WTC11 (cell line): ENCODE data around the gene STK11.

Experiments used
- CREB1 ChIP-seq: sonication (generic); formaldehyde crosslinking; IDR thresholded peaks from 2 replicates; pipeline ENCODE4 v1.8.0; 2023; ENCODE audit warnings: mild to moderate bottlenecking, missing genetic modification reagents
- CTCF ChIP-seq: fragments of 200-600 bp; IDR thresholded peaks from 2 replicates; pipeline ENCODE4 v1.8.0; 2022; ENCODE audit warnings: antibody characterized with exemption
- E2F4 ChIP-seq: sonication (generic); formaldehyde crosslinking; IDR thresholded peaks from 2 replicates; pipeline ENCODE4 v1.8.1; 2022; ENCODE audit warnings: low read depth, mild to moderate bottlenecking, moderate library complexity, missing genetic modification reagents, borderline replicate concordance
- ESRRA ChIP-seq: sonication (generic); formaldehyde crosslinking; IDR thresholded peaks from 2 replicates; pipeline ENCODE4 v1.8.1; 2022; ENCODE audit warnings: mild to moderate bottlenecking, missing genetic modification reagents, borderline replicate concordance
- ETV6 ChIP-seq: sonication (generic); formaldehyde crosslinking; IDR thresholded peaks from 2 replicates; pipeline ENCODE4 v1.8.1; 2022; ENCODE audit warnings: mild to moderate bottlenecking, missing genetic modification reagents
- FOXP1 ChIP-seq: sonication (generic); formaldehyde crosslinking; IDR thresholded peaks from 2 replicates; pipeline ENCODE4 v1.8.0; 2022; ENCODE audit warnings: missing genetic modification reagents, mild to moderate bottlenecking, moderate library complexity, borderline replicate concordance
- TCF7 ChIP-seq: sonication (generic); formaldehyde crosslinking; IDR thresholded peaks from 2 replicates; pipeline ENCODE4 v1.8.0; 2022; ENCODE audit warnings: mild to moderate bottlenecking, low read depth, missing genetic modification reagents, moderate library complexity
- USF2 ChIP-seq: sonication (generic); formaldehyde crosslinking; IDR thresholded peaks from 2 replicates; pipeline ENCODE4 v1.8.1; 2023; ENCODE audit warnings: mild to moderate bottlenecking, missing genetic modification reagents, moderate library complexity
- ZBTB43 ChIP-seq: sonication (generic); formaldehyde crosslinking; IDR thresholded peaks from 2 replicates; pipeline ENCODE4 v1.8.1; 2023; ENCODE audit warnings: mild to moderate bottlenecking, missing genetic modification reagents

- no peak for TF ChIP-seq E2F4 (CRISPR knock-in tag)
- no peak for TF ChIP-seq CTCF
- TF ChIP-seq USF2 (CRISPR knock-in tag) = peak; percentile 91
- TF ChIP-seq ESRRA (CRISPR knock-in tag) = no peak
- peak; percentile 46; the same call in 1 of the 2 replicates for TF ChIP-seq FOXP1 (CRISPR knock-in tag)
- TF ChIP-seq TCF7 = no peak
- TF ChIP-seq ZBTB43 = no peak
- TF ChIP-seq ETV6 (CRISPR knock-in tag) = no peak
- no peak for TF ChIP-seq CREB1
Measured at GRCh38 chr19:1269478-1270212, 64.1 kb downstream of the STK11 start.
